GM03348 (cell line): ENCODE data around the gene MBD5.

Source experiments
- DNase-seq: peaks from one replicate; pipeline ENCODE4 v3.0.0; 2012; ENCODE audit warnings: low spot score

Gene MBD5

DNA sequence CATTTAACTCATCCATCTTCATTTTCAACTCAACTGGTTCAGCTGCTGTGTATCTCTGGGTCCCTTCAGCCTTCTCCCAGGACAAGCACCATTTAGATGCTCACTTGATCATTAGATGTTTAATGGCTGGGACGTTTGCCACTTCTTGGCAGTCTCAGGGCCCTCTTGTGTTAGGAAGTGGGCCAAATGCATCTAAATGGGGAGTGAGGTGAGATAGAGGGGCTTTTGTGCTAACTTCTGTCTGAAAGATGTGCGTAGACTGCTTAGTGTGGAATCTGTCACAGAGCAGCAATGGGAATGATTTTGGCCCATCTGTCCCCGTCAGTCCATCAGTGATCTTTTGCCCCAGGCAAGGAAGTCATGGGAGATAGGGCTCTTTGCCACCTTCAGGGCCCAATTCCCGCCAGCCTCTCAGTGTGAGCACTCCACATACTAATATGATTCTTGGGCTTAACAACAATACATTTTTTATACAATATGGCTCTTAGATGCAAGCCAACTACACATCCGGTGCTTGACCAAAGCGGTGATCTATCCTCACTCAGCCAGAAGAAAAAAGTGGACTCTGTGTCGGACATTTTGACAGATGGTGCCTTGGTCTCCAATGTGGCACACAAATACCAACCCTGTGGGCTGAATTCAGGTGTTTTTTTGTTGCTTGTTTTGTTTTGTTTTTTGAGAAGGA, 528.0 kb downstream of the MBD5 start:
- DNase-seq = no peak

GRCh38 chr2:148552675-148553331, 531.9 kb downstream of the MBD5 start:
- peak; percentile 19 for DNase-seq

- DNase-seq = no peak
Observed at GRCh38 chr2:148553332-148553887, 532.5 kb downstream of the MBD5 start.

- no peak for DNase-seq
Observed at GRCh38 chr2:148554459-148555247, 533.8 kb downstream of the MBD5 start.

DNA sequence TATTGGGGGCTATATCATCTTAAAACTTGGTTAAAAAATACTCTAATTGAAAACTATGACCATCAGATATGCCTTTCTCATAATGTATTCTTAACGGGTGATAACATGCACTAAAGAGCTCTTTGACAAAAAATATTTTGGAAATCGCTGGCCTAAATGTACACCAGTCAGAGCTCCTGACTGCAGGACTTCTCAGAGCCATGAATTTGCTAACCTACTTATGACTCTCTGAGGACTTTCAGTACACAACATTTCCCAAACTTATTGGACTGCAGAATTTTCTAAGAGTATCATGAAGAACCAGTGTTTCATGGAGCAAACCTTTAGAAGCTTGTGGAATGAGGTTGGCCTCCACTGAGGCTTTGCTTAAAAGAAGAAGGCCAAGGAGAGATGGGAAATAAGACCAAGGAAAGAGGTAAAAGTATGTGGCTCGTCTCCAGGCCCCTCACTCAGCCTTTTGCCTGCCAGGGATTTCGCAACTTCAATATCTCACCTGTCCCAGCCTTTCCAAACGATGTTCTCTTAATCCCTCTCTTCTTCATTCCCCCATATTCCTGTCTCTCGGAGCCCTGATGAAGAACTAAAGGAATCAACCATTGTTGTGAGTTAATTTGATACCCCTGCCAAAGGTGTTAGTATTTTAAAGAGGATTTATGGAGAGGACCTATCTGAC, 534.9 kb downstream of the MBD5 start:
- DNase-seq = no peak

GRCh38 chr2:148557844-148558436, 537.0 kb downstream of the MBD5 start:
- no peak for DNase-seq

- peak; percentile 20 for DNase-seq
Observed at GRCh38 chr2:148560496-148560895, 539.6 kb downstream of the MBD5 start.

DNA sequence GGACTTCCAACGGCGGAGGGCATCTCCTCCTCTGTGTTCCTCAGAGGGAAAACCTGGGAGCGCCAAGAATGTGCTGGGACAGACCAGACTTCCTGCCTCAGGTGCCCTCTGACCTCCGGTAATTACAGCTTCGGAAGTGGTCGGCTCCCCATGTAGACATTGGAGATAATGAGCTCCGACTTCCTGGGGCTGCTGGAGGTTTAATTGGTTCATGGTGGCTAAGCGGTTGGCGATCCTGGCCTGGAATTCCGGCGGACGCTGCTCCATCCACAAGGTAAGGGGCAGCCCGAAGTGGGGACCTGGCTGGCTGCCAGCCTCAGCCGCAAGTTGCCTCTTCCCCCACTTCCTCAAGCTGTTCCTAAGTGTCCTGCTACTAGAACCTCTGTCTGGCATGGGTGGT, 540.5 kb downstream of the MBD5 start:
- DNase-seq = no peak

DNA sequence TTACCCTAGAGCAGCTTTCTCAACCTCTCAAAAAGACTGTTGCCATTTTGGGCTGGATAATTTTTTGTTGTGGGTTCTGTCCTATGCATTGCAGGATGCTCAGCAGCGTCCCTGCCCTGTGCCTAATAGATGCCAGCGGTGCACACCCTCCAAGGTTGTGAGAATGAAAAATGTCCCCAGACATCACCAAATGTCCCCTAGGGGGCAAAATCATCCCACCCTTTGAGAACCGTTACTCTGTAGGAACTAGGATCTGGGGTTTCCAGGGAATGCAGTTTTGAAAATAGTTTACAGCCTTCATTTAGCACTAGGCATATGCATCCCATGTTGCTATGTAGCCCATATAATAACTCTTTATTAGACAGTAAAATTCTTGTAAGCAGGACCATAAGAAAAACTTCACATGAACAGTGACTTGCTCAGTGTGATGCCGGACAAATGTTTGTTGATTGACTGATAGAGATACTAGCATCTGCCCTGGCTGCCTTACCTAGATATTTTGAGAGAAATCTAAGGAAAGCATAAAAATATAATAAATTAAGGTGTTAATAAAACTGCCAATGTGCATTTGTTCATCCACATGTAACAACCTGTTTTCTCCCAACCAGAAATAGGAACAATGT, 544.5 kb downstream of the MBD5 start:
- DNase-seq = no peak
